Measurements from ENCODE around the gene MED13L. TPM values are rescaled to one million over a fixed set of nuclear protein-coding genes. Genes with fewer than 3 reads are reported as not detected.

MED13L gene
- total RNA-seq, 2 experiments from 2014 or later, result 203 to 208 TPM

DNA sequence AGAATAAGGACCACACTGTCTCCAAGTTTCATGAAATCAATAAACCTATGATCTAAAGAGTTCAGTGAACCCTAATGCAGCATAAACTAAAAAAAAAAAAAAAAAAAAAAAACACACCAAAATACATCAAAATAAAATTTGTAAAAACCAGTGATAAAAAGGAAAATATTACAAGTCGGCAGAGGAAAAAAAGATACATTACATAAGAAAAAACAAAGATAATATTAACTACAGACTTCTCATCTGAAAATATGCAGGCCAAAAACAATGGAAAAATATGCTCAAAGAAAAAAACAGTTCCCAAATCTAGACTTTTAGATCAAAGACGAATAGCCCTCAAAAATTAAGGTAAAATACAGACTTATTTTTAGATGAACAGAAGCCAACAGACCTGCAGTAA is 27.6 kb downstream of the MED13L start:
- H3K27me3 Mint-ChIP-seq, result no peaks in the 10 kb centered on the region
- Histone ChIP-seq H3K4me1 (ENCODE audit: insufficient read depth, low read length) (peaks cover 17% of the 10 kb centered on the region), H3K4me3 (ENCODE audit: low read length) (no peak overlapping the region), H3K9me3 (ENCODE audit: control insufficient read depth in 1 of 2, insufficient read depth in 1 of 2, low read length in 2 of 2) (peaks cover 0 to 15% of the 10 kb centered on the region in 2 experiments), H3K27me3 (ENCODE audit: control insufficient read depth in 1 of 2, insufficient read depth in 2 of 2, low read length in 2 of 2) (no peaks in the 10 kb centered on the region), H3K27ac (ENCODE audit: low read depth in 1 of 2, low read length in 2 of 2) (no peak overlapping the region), H3K36me3 (ENCODE audit: insufficient read depth, low read length) (no peaks in the 10 kb centered on the region)
- ATAC-seq (ENCODE audit: poor library complexity) (no peak), DNase-seq (no peak)
- H3K4me1 Mint-ChIP-seq (ENCODE audit: low read depth), result peaks cover 76% of the 10 kb centered on the region
- H3K4me3 Mint-ChIP-seq, result no peak overlapping the region
- POLR2A ChIA-PET, result interaction anchor here (1.5 kb wide), 1 partner anchor 26 kb away, joined by 5 read pairs; no protein-coding TSS in a partner anchor
- no peak overlapping the region for H3K27ac Mint-ChIP-seq
- CTCF ChIA-PET, result no interaction called here
- H3K36me3 Mint-ChIP-seq (ENCODE audit: low read depth), result peaks cover 26% of the 10 kb centered on the region
- H3K9me3 Mint-ChIP-seq, result peaks cover 12% of the 10 kb centered on the region
- intact Hi-C loops (cut with DNase I, micrococcal nuclease), result no loop called here
- TF ChIP-seq, protein P1, sequence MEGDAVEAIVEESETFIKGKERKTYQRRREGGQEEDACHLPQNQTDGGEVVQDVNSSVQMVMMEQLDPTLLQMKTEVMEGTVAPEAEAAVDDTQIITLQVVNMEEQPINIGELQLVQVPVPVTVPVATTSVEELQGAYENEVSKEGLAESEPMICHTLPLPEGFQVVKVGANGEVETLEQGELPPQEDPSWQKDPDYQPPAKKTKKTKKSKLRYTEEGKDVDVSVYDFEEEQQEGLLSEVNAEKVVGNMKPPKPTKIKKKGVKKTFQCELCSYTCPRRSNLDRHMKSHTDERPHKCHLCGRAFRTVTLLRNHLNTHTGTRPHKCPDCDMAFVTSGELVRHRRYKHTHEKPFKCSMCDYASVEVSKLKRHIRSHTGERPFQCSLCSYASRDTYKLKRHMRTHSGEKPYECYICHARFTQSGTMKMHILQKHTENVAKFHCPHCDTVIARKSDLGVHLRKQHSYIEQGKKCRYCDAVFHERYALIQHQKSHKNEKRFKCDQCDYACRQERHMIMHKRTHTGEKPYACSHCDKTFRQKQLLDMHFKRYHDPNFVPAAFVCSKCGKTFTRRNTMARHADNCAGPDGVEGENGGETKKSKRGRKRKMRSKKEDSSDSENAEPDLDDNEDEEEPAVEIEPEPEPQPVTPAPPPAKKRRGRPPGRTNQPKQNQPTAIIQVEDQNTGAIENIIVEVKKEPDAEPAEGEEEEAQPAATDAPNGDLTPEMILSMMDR (IDR thresholded peaks at IDR 0.05), result no peak

DNA sequence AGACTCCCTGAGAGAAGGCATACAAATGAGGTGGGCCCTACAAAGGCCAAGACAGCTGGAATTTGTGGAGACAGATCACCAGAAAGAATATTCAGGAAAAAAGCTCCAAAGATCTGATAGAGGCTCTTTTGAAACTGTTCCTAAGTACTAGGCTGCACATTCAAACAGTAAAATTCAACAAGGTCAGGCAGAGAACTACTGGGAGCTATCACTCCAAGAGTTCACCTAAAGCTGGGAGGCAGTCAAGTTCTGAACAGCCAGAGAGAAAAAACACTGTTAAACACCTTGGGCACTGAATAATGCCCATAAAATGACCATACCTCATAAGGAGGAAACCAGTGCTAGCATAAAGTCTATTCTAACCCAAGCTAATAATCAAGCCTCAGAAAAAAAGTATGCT is 28.6 kb downstream of the MED13L start:
- ATAC-seq (ENCODE audit: poor library complexity) (no peak), DNase-seq (no peak)
- H3K4me3 ChIP-seq (ENCODE audit: low read length), result no peak overlapping the region
- H3K27ac ChIP-seq (ENCODE audit: low read depth in 1 of 2, low read length in 2 of 2), result no peak overlapping the region
- POLR2A ChIA-PET, result interaction anchor here (1.5 kb wide), 1 partner anchor 27 kb away, joined by 5 read pairs; no protein-coding TSS in a partner anchor
- peaks cover 76% of the 10 kb centered on the region for H3K4me1 Mint-ChIP-seq (ENCODE audit: low read depth)
- CTCF ChIA-PET, result interaction anchor here (0.7 to 3.1 kb wide), 2 partner anchors 12 to 155 kb away, joined by 3 to 15 read pairs; no protein-coding TSS in a partner anchor
- peaks cover 0 to 15% of the 10 kb centered on the region in 2 experiments for H3K9me3 ChIP-seq (ENCODE audit: control insufficient read depth in 1 of 2, insufficient read depth in 1 of 2, low read length in 2 of 2)
- peaks cover 21% of the 10 kb centered on the region for H3K4me1 ChIP-seq (ENCODE audit: insufficient read depth, low read length)
- H3K27me3 ChIP-seq (ENCODE audit: control insufficient read depth in 1 of 2, insufficient read depth in 2 of 2, low read length in 2 of 2), result no peaks in the 10 kb centered on the region
- intact Hi-C loops (cut with DNase I, micrococcal nuclease), result no loop called here
- peak overlapping the region; percentile 20 for H3K4me3 Mint-ChIP-seq
- no peaks in the 10 kb centered on the region for H3K36me3 ChIP-seq (ENCODE audit: insufficient read depth, low read length)
- peaks cover 12% of the 10 kb centered on the region for H3K9me3 Mint-ChIP-seq
- peaks cover 26% of the 10 kb centered on the region for H3K36me3 Mint-ChIP-seq (ENCODE audit: low read depth)
- no peaks in the 10 kb centered on the region for H3K27me3 Mint-ChIP-seq
- no peak overlapping the region for H3K27ac Mint-ChIP-seq
- TF ChIP-seq, protein P1 (IDR thresholded peaks at IDR 0.05), result no peak

DNA sequence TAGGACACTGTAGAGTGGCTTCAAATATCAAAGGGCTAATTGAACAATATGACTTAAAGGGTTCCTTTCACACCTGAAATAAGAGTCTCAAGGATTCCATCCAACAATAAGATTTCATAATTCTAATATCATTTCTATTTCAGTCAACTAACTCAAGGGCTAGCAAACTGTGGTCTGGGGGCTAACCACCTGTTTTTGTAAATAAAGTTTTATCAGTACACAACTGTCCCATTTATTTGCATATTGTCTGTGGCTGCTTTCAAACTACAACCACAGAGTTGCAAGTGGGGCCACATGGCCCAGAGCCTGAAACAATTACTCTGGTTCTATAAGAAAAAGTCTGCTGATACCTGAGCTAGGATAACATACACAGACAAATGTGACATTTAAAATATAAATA is 29.1 kb downstream of the MED13L start:
- CTCF ChIA-PET, result interaction anchor here (1.2 to 3.1 kb wide), 3 partner anchors 12 to 28 kb away, joined by 3 to 15 read pairs (median 6); no protein-coding TSS in a partner anchor
- Mint-ChIP-seq H3K9me3 (peaks cover 12% of the 10 kb centered on the region), H3K4me1 (ENCODE audit: low read depth) (peaks cover 79% of the 10 kb centered on the region), H3K4me3 (peak overlapping the region; percentile 16), H3K27me3 (no peaks in the 10 kb centered on the region), H3K36me3 (ENCODE audit: low read depth) (peaks cover 26% of the 10 kb centered on the region), H3K27ac (no peak overlapping the region)
- Histone ChIP-seq H3K27ac (ENCODE audit: low read depth in 1 of 2, low read length in 2 of 2) (no peak overlapping the region), H3K36me3 (ENCODE audit: insufficient read depth, low read length) (no peaks in the 10 kb centered on the region), H3K4me3 (ENCODE audit: low read length) (no peak overlapping the region), H3K4me1 (ENCODE audit: insufficient read depth, low read length) (peaks cover 21% of the 10 kb centered on the region), H3K27me3 (ENCODE audit: control insufficient read depth in 1 of 2, insufficient read depth in 2 of 2, low read length in 2 of 2) (no peaks in the 10 kb centered on the region), H3K9me3 (ENCODE audit: control insufficient read depth in 1 of 2, insufficient read depth in 1 of 2, low read length in 2 of 2) (peaks cover 0 to 15% of the 10 kb centered on the region in 2 experiments)
- ATAC-seq (ENCODE audit: poor library complexity), result no peak
- TF ChIP-seq, protein P1 (IDR thresholded peaks at IDR 0.05), result no peak
- DNase-seq, result no peak
- POLR2A ChIA-PET, result interaction anchor here (0.8 to 1.5 kb wide), 2 partner anchors 28 to 29 kb away, joined by 3 to 5 read pairs; partner anchors contain the start of gene MED13L
- intact Hi-C loops (cut with DNase I, micrococcal nuclease), result no loop called here
